Activated gamma-delta T cell treated with Interleukin-2 at 50 U/mL for 16 hours (primary cell): ENCODE measurements around the gene ANK3.

ENCODE experiments used
- DNase-seq: peaks from one replicate; pipeline ENCODE4 v3.0.0-alpha.2; 2020

Gene ANK3

DNA sequence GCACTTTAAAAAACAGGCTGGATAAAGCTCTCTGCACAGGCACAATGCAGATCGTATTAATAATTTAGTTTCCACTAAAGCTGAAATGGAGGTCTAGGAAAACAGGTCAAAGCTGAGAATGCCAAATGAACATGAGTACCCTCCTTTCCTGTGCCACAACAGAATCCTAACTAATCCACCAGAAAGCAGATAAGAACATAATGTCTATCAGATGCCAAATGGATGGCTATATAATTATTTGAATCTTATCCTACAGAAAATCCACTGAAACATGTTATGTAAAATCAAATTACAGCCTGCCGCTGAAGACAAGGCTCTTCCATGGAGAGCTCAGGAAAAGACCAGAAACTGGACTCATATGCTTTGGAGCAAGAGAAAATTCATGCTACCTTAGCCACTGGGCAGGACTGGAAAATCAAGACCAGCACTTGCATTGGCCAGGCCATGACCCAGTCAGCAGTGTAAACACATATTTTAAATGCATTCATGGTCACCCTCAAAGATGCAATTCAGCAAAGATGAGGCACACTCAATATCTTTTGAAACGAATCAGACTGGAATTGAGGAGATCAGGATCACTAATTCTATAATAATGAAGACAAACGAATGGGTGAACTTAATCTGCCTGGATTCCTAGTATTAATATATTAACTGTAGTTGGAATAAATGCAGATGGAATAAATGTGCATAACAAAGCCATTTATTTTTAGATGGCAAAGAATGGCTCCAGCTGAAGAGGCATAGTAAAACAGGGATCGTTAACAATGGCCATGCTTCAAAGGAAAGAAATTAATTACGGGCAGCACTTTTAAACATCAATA is 13.2 kb downstream of the ANK3 start:
- DNase-seq = no peak

DNA sequence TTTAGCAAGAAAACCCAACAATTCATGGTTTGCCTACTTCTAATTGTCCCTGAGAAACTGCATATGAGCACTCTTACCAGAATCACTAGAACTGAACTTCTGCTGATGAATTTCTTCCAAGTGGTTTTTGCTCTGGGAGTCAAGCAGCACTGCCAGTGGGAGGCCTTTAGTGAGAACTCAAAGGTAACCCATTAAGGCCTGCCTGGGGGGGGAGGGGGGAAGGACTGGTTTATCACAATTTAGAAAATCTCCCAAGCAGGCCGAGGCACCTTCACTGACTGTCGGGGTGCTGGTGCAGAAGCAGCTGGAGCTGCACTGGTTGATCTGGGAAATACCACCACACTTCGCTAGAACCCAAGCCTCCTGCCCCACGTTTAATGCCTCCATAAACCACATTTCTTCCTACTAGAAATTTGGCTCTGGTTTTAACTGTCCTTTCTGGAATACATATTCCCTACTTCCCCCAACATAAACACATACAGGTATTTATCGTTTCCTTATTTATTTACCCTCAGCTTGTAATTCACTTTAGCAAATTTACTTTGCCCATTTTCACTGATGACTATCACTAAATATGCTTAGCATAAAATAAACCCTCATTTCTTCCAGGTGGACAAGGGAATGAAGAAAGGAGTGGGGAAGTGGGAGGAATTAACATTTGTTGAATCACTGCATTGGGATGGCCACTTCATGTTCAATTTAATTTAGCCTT is 14.2 kb downstream of the ANK3 start:
- no peak for DNase-seq

DNA sequence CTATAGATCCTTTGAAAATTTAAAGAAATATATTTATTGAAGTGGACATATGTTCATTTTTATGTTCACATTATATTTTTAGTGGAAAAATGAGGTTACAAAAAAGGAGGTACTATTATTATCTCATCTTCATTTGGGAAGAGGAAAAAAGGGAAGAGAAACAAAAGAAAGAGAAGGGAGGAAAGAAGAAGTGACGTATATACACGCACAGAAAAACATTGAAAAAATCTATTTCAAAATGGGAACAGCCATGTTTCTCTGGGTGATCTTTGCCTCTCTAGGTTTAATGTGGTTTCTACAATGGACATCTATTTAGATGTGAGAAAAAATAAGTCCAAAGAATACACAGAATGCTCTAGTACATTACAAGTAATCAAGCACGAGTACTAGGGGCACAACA is 14.8 kb downstream of the ANK3 start:
- DNase-seq = no peak

DNA sequence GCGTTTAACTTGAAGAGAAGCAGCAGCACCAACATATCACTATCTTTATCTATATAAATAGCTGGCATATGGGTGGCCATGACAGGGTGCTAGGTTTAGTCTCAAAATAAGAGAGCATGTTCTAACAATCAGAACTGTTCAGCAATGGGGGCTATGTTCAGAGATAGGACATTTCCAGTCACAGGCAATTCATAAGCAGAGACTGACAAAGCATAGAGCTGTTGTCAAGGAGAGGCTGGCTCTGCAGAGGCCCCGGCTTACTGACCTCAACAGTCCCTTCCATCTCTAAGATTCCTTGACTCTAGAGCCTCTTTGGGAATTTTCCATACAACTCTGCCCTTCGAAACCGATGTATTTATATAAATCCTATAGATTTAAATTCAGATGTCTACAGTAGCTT is 17.2 kb downstream of the ANK3 start:
- no peak for DNase-seq

DNA sequence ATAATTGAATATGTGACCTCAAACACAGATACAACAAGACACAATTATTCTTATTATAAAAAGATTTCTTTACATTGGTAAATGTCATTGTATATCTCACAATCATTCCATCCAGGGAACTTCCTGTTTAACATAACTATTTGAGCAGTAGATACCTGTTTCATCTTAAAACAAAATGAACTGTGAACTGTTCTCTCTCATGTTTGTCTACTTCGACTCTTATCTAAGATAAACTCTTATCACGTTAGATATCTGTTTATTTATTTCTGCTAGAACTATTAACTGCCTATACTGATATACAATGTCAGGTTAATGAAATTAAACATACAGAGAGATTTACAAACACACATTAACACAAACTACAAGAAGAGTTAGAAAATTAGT is 20.1 kb downstream of the ANK3 start:
- DNase-seq = no peak

DNA sequence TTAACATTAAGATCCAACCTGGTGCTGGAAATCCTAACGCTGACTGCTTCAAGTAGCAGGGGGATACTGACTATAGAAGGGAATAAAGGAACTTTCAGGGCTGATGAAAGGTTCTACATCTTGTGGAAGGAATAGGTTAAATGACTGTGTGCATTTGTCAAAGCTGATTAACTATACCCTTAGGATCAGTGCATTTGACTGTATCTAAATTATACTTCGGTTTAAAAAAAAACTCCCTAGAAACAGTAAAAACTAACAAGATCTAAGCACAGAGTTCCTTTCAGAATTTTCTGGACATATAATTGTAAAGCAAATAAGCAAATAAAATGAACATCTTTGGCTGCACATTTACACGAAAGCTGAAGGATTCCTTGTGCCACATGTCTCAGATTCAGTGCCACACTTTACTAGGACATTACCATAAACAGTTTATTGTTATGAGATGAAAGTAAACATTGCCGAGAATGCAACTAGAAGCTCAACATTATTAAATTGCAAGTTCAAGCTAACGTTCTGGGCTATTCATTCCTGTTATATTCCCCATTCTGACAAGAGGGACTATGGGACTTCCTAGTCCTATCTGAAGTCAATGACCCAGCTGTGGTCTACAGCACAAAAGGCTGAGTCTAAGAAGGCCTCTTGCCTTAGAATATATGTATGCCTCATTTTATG is 20.7 kb downstream of the ANK3 start:
- no peak for DNase-seq

DNA sequence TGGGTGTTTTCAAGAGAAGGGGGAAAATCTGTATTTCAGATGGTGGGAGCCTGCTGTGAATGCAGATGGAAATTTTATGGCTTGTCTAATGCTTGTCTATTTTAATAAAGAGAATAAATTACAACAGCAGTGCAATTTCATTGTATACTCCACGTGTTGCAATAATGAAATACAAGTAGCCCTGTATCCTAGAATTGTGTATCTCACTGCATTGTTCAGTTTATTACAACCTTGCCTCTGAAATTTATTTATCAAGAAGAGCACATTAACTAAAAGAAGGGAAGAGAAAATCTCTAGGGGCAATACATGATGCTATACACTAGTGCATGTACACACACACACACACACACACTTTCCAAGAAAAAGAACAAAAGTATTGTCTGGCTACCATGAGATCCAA is 21.8 kb downstream of the ANK3 start:
- DNase-seq = no peak

DNA sequence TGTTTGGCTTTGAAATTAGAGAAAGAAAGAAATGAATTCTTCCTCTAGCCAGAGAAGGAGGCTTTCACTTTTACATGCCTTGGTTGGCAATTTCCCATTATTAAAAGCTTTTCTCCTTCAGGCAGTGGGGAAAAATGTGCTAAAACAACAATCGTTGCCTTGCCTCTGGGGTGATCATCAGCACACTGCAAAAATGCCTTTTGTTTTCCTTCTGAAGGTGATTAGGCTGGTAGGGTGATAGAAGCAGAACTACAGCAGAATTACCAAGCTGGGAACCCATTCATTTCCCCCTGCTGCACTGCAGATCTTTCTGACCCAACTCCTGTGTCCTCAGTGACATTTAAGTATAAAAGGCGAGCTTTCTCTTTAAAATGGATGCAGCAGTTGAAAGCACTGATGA is 22.2 kb downstream of the ANK3 start:
- no peak for DNase-seq

DNA sequence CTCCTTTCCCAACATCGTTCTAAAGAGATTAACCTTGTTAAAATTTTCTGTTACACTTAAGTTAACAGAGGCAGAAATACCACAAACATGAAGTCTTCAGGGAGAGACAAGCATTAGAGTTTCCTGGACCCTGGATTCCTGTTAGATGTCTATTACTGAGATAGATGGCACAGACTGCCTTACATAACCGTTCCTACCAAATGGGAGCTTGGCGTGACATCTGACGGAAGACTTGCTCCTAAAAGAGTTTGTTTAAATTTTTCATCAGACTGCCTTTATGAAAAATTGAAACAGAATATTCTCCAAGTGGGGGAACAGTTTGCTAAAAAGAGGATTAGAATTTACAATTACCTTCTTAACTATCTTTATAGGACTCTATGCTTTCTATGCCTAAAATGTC is 22.7 kb downstream of the ANK3 start:
- no peak for DNase-seq

DNA sequence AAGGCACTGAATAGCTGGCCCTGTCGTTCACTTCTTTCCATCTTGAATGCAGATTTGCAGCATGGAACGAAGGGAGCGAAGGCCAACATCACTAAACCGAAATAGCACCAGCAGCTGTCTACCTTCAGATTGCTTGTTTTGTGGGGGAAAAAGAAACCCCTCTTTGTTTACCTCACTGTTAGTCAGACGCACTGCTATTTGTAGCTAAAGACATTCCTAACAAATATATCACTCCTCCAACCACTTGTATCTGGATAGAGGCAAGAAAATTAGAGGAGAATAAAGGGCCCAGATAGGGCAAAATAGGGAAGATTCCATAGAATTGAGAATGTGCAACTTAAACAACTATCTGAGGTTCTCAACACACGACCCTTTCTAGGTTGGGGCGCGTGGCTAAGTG is 26.5 kb downstream of the ANK3 start:
- DNase-seq = no peak

DNA sequence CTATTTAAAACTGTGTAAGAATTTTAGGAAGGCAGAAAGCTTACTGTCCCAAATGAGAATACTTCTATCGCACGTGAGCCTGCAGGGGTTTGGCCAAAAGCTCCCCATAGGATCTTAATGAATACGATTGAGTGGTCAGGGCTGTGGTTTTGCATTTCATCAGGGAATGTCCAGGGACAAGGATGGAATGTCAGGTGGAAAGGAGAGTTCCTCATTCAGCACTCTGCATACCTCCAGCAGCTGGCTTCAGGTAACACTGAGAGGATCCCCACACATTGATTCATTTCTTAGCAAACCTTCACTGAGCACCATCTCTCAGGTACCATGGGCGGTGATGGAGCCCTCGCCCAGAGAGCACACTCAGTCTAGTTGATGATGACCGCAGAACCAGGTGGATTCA is 27.2 kb downstream of the ANK3 start:
- no peak for DNase-seq

DNA sequence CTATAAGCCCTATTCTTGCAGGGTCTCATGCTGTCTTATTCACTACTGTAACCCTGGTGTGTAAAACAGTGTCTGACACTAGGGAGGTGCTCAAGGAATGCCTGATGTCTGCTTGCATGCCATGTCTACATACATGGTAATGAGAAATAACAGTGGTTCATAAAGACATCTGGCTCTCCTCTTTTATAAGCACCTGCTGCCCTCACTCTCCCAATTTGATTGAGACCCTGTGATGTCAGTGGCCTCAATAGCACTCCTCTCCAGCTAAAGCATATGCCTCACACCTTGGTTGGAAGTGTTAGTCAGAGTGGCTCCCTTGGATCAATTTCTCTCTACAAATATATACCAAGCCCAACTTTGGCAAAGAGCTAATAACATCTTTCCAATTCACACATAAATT is 30.6 kb downstream of the ANK3 start:
- DNase-seq = no peak

DNA sequence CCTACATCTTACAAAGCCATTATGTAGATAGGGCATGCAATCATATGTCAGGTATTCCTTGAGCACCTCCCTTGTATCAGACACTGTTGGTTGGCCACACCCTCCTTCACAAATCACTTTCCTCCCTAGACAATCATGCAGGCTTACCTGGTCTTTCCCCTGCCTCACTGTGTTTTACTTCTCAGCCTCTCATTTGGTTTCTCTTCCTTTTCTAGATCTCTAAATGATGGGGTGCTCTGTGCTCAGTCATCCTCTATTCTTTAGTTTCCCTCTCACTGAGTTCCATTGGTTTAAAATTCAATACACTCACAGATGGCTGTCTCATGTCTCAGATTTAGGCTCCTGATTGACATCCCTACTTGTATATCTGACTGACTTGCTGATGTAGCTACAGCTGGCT is 31.4 kb downstream of the ANK3 start:
- no peak for DNase-seq

DNA sequence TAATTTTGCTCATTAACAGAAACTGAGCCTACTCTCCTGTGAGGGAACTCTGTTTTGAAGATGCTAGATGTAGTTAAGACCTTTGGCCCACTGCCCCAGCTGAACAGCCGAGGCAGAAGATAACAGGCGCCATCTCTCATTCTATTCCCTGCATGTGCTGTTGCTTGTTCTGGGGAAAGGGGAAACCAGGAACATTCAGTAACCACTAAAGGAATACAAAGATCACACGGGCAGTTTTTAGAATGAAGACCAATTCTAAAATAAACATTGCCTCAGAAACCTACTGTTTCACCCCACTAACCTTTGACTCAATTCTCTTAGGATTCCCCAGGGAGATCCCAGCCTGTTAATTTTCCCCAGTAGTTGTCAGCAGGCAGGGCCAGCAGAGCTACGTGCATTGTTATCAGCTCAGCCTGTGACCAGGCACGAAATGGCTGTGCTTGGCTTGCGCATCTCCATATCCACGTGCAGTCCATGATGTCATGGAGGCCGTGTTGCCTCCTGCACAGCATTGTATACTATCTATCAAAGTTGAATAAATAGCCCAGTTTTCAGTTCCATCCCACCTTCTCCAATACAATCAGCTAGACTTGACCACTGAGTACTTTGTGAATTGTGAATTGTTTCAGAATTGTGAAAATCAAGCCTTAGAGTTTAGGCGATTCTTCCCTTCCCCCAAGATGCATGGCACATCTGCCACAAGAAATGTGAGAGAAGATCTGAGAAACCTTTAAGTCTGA is 36.0 kb downstream of the ANK3 start:
- DNase-seq = no peak

DNA sequence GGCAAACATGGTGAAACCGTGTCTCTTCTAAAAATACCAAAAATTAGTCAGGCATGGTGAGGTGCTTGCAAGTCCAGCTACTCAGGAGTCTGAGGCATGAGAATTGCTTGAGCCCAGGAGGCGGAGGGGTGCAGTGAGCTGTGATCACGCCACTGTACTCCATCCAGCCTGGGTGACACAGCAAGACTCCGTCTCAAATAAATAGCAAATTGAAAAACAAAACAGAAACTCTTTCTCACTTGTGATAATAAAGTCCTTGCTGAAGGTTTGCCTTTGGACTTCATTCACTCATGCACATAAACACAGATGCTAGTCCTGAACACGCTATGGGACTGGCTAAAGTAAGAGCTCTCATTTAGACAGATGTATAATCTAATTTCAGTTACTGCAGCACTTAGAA is 37.6 kb downstream of the ANK3 start:
- no peak for DNase-seq

DNA sequence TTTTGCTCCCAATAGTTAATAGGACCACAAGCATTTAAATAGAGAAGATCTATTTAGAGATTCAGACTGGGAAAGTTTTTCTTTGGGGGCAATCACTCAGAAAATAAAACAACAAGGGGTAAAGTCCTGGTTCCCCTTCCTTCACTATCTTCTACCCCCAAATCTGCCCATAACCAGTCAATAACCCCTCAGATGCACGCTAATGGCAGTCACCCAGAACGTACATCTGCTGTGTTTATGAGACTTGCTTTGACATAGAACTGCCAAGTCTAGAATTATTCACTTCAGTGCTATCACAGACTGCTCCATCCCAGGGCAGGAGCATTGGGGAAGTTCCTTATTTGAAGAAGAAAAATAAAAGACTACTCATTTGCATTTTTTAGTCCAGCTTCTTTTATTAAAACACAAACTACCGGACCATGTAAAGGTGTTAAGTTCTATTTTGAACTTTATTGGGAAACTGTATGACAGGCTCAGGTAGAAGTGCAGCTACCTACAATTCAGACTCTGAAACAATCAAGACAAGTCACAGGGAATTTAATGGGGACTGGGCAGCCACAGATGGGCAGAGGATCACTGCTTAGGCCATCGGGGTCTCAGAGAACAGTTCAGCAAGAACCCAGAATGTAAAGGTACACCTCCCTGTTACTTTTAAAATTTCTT is 38.4 kb downstream of the ANK3 start:
- no peak for DNase-seq

DNA sequence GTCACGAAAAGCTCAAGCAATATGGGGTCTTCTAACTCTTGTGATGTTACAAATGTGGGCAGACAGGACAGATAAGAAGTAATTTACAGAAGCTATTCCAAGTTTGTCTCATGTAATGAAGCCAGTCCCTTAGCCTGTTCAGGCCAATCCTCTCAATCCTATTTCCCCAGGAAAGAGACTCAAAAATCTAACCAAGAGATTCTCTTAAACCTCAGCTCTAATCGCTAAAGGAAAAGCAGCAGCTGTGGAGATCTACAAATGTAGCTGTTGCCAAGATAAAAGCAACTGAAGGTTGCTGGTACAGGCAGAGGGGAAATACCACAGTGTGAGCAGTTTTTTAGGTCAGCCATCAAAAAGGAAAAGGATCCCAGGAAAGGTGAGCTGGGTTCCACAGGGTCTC is 39.3 kb downstream of the ANK3 start:
- DNase-seq = no peak

DNA sequence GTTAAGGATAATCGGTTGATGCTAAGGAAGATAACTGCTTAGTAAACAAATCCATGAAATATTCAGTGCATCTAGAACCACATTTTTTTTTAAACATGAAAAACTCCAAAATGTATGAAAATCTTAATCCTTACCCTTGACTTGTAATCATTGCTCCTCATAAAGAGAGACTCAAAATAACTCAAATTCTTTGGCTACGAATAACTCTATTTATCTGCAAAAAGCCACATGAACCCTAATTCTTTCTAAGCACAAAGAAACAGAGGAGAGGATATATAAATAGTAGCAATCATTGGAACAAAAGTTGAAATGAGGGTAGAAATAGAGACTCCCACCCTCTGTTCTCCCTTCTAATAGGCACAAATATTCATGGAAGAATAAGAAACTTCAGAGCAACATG is 40.2 kb downstream of the ANK3 start:
- DNase-seq = no peak

DNA sequence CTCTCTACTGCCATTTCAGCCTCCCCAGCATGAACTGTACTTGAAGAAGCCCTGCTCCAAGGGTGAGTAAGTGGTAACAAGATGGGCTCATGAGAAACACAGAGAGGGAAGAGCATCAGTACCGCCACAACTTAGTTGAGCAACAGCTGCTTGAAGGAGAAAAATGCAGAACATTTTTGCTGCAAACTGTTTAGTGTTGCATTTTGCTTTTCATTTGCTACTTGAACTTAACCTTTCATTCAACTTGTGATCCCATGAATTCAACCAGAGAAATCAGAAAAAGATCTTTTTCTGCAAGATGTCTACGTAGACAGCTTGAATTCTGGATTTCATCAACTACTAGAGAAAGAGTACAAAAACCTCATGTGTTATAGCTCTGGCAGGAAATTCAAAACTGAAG is 40.7 kb downstream of the ANK3 start:
- DNase-seq = no peak

DNA sequence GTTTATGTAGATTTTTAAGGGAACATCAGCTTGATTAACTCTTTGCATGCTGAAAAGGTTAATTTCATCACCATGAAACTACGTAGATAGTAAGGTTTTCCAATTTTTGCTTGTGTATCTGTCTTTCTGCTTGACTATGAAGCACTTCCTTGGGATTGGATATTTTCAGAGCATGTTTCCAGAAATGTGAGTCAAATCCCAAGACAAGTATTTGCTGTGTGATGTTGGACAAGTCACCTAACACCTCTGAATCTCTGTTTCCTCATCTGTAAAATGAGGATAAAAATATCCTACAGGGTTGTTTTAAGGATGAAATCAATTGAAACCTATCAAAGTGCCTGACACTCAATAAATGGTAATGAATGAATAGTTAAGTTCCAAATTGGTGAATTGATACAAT is 42.4 kb downstream of the ANK3 start:
- DNase-seq = no peak

DNA sequence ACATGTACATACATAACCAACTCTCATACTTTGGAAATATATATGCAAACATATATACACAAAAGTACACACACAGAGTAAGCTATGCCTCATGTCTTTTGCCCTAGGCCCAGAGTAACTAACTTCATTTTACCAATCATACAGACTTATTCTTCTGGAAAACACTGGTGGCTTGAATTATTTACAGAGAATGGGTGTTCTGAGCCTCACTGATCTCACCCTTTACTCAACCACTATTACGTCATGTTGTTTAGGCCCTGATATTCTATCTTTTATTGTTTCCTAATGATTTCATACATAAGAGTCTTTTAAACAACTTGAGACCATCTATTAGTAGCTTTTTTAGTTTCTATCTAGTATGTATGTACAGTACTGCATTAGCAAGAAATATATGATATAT is 43.0 kb downstream of the ANK3 start:
- no peak for DNase-seq

DNA sequence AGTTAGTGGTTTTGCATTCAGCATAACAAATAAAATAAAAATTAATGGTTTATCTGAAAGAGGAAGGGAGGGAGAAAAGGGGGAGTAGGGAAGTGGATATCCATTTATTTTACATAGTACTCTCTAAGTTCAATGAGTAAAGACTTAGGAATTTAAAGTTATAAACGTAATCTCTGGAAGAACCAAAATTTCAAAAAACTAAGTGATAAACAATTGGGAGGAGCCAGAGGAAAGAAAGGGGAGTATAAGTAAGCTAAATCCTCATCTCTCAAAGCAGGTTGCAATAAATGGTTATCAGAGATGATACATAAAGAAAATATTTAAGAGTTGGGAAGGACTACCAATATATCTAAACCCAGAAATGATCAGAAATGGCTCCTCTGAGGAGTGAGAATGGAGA is 46.4 kb downstream of the ANK3 start:
- DNase-seq = no peak

DNA sequence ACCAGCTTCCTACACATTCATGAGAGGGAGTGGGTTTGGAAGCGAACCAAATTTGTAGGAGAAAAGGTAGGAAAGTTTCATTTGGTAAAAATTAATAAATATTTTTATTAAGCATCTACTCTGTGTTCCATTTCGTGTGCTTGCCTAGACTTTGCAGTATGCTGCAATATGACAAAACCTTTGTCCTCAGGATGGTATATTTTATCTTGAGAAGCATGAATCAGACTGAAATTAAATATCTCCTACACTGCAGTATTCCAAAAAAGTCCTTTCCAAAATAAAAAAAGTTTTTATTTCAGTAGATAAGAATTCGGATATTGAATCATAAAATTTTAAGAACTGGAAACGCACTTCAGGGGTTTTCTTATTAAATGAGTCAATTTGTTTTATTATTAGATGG is 47.7 kb downstream of the ANK3 start:
- DNase-seq = no peak
